Measurements from ENCODE around the gene LEPROT.

Gene LEPROT

DNA sequence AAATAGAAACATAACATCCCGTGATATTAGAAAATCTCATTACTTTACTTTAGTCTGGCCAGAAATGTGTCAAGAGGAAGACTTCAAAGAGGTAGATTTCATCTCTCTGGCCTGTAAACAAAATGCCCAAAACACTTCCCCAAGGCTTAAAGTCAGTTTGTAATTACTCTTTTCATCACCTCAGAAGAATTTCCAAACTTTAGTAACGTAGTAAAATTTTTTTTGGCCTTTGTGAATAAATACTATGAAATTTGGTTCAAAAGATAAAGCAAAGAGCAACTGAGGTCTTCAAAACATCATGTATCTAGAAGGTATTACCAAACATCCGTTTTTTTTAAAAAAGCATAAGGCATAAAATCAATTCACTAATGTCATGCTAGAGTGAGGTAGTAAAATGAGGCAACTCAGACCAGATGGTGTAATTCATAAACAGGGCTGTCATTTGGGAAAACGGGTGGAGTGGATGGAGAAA lies 51.4 kb downstream of the LEPROT start:
- TF ChIP-seq, protein P1, sequence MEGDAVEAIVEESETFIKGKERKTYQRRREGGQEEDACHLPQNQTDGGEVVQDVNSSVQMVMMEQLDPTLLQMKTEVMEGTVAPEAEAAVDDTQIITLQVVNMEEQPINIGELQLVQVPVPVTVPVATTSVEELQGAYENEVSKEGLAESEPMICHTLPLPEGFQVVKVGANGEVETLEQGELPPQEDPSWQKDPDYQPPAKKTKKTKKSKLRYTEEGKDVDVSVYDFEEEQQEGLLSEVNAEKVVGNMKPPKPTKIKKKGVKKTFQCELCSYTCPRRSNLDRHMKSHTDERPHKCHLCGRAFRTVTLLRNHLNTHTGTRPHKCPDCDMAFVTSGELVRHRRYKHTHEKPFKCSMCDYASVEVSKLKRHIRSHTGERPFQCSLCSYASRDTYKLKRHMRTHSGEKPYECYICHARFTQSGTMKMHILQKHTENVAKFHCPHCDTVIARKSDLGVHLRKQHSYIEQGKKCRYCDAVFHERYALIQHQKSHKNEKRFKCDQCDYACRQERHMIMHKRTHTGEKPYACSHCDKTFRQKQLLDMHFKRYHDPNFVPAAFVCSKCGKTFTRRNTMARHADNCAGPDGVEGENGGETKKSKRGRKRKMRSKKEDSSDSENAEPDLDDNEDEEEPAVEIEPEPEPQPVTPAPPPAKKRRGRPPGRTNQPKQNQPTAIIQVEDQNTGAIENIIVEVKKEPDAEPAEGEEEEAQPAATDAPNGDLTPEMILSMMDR (conservative IDR thresholded peaks at IDR 0.05; ENCODE audit: low read depth, low read length): no peak
- DNase-seq (ENCODE audit: low read depth): no peak
- no peak overlapping the region for H3K4me3 ChIP-seq (ENCODE audit: low read depth, low read length)

DNA sequence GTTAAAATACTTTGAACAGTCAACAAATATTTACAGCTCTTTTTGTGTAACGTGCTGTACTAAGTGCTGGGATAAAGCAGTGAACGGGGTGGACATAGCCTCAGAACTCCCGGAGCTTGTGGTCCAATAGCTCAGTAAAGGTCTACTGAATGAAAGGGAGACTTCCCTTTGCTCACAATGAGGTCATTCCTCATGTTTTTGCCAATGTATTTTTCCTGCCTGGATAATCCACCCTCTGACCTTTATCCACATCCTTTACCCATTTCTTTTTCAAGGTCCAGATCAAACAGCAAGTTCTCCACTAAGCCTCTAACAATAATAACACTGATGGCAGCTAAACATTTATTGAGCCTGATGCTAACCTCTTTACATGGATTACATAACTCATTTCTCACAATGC lies 55.9 kb downstream of the LEPROT start:
- no peak overlapping the region for H3K4me3 ChIP-seq (ENCODE audit: low read depth, low read length)
- TF ChIP-seq, protein P1 (conservative IDR thresholded peaks at IDR 0.05; ENCODE audit: low read depth, low read length): no peak
- DNase-seq (ENCODE audit: low read depth): no peak

DNA sequence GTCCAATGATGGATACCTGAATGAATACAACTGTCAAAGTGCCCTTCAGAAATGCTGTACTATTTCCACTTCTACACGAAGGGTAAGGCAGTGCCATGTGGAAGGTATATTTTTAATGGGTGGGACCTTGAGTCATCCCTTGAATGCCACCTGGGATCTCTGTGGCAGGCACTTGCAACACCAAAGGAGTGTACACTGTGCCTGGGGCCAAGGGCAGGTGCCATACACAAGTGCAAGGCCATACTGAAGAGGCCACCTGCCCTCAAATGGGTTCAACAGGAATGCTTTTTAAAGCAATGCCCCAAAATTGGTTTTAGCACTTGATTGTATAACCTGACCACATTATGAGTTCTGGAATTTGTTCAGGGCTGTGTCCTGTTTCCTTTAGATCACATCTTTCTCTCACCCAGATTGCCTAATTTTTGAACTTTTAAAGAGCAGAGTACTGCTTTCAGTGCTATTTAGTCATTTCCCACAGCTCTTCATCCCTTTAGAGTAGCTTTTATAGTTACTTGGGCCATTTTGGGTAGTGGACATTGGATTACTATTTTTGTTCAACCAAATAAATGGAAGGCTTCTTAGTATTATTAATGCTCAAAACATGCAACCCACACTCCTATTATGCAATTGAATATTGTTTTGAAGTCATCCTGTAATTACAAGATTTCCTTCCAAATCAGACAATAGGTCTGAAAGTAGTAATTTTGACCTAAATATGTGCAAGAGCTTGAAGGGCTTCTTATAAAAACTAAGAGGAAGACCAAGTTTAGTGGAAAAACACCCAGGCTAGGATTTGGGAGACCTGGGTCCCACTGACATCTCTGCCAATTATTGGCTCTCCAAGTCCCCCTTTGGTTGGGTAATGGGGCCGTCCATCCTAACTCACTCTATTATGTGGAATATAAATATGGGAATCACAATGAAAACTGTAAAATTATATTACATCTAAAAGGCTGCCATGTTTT lies 57.2 kb downstream of the LEPROT start:
- H3K4me3 ChIP-seq (ENCODE audit: low read depth, low read length): no peak overlapping the region
- TF ChIP-seq, protein P1 (conservative IDR thresholded peaks at IDR 0.05; ENCODE audit: low read depth, low read length): no peak
- DNase-seq (ENCODE audit: low read depth): no peak

DNA sequence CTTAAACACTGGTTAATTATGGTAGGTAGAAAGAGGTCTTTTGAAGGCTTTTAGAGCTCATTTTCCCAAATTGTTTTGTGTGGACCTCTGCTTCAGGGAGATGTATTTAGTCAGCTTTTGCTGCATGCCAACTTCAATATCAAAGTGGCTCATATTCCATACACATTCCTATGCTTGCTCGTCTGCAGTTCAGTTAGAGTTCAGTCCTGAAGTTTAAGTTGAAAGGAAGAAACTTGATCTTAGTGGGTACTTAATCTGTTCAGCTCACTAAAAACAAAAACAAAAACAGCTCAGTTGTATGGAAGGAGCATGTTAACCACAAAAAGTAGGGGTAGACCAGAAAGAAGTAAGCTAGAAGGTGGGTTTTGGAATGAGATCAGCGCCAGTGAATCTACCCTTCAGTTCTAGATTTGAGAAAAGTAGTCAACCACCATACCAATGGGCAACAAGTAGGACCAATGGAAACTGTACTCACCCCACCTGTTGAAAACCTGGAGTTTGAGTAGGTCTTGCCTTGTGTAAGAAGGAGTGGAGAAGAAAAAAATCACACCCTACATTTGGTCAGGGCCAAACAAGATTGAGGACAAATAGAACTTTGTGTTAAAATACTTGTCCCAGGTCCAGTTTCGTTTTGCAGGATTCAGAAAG lies 58.0 kb downstream of the LEPROT start:
- TF ChIP-seq, protein P1 (conservative IDR thresholded peaks at IDR 0.05; ENCODE audit: low read depth, low read length): no peak
- H3K4me3 ChIP-seq (ENCODE audit: low read depth, low read length): no peak overlapping the region
- peak; percentile 69 for DNase-seq (ENCODE audit: low read depth)

- TF ChIP-seq, protein P1 (conservative IDR thresholded peaks at IDR 0.05; ENCODE audit: low read depth, low read length): no peak
- no peak overlapping the region for H3K4me3 ChIP-seq (ENCODE audit: low read depth, low read length)
- DNase-seq (ENCODE audit: low read depth): no peak
Measured at GRCh38 chr1:65479554-65480204, 59.2 kb downstream of the LEPROT start.

DNA sequence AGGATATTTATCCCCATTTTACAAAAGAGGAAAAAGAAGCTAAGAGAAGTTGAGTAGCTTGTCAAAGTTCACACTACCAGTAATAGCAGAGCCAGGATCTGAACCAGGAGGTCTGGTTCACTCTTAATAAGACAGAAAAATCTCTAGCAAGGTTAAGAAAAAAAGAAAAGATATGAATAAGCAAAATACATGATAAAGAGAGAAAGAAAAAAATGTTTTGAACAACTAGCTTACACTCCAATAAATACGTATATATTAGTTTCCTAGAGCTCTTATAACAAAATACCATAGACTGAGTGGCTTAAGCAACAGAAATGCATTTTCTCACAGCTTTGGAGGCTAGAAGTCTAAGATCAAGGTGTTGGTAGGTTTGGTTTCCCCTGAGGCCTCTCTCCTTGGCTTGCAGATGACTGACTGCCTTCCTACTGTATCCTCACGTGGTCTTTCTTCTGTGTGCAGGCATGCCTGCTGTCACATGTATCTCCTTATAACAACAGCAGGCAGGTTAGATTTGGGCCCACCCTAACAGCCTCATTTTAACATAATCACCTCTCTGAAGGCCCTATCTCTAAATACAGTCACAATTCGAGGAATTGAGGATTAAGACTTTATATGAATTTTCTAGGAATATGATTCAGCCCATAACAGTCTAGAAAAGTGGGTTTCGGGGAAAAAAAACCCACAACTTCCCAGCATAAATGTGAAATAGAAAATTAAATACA lies 60.4 kb downstream of the LEPROT start:
- H3K4me3 ChIP-seq (ENCODE audit: low read depth, low read length): no peak overlapping the region
- TF ChIP-seq, protein P1 (conservative IDR thresholded peaks at IDR 0.05; ENCODE audit: low read depth, low read length): no peak
- DNase-seq (ENCODE audit: low read depth): no peak

All from choroid plexus epithelial cell (primary cell).